ENCODE results near the gene MAP4K2.

GRCh38 chr11:64778473-64779298 lies 24.3 kb downstream of the MAP4K2 start, which contains the start of gene SF1:
- no peak; the same call in 1 of the 2 replicates for TF ChIP-seq FOXP1 (CRISPR knock-in tag; IDR thresholded peaks at IDR 0.05; ENCODE audit: borderline replicate concordance)
- no peak for TF ChIP-seq CTCF (IDR thresholded peaks at IDR 0.05)
- TF ChIP-seq SMAD4 (CRISPR knock-in tag; IDR thresholded peaks at IDR 0.05) = no peak
- TF ChIP-seq MLX (CRISPR knock-in tag; IDR thresholded peaks at IDR 0.05) = no peak
- no peak for TF ChIP-seq PREB (CRISPR knock-in tag; IDR thresholded peaks at IDR 0.05; ENCODE audit: borderline replicate concordance)
